ENCODE data around the gene FNDC10.
"Not testable (repeated sequence)": the region's sequence is repeated elsewhere in the genome, so short reads cannot be mapped to it uniquely, and the experiment has no call there.

FNDC10 gene

DNA sequence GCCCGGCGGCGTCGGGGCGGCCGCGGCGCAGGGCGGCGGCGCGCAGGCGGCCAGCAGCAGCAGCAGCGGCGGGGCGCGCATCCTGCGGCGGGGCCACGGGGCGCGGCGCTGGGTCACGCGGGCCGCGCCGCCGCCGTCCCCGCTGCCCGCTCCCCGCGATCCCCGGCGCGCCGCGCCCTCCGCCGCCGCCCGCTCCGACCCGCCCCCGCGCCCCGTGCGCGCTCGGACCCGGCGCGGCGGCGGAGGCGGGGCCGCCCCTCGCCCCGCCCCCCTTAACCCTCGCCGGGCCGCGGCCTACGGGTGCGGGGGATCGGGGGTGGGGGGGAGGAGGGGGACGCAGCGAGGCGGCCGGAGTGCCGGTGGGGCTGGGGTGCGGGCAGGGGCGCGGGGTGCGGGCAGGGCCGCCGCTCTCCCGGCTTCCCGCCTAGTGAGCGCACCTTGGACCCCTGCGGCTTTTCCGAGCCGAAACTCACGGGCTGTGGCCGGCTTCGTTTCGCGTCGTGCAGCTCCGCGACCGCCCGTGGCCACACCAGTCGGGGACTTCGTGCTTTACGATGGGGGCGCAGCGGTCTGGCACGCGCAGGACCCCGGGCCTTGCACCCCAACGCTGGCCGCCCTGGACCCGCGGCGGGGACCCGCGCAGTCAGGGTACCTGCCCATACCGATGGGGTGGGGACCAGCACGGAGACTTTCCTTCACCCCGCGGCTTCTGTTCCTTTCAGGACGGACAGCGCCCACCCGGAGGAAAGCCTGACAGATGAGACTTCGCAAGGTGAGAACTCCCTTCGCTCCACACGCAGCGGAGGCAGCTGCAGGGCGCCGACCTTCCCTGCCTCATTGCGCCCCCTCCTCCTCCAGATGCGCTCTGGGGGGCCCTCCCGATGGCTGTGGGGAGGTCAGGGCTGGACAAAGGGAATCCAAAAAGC lies at the start of gene FNDC10:
Gene FNDC10 (minus strand): TSS at position 201 of the 926 bp plus-strand sequence. CDS start 120 bp downstream, at position 81.
- DNase-seq: no peak

- DNase-seq: not testable (repeated sequence)
Observed at GRCh38 chr1:1648265-1648664, 48.3 kb upstream of the FNDC10 start.

DNA sequence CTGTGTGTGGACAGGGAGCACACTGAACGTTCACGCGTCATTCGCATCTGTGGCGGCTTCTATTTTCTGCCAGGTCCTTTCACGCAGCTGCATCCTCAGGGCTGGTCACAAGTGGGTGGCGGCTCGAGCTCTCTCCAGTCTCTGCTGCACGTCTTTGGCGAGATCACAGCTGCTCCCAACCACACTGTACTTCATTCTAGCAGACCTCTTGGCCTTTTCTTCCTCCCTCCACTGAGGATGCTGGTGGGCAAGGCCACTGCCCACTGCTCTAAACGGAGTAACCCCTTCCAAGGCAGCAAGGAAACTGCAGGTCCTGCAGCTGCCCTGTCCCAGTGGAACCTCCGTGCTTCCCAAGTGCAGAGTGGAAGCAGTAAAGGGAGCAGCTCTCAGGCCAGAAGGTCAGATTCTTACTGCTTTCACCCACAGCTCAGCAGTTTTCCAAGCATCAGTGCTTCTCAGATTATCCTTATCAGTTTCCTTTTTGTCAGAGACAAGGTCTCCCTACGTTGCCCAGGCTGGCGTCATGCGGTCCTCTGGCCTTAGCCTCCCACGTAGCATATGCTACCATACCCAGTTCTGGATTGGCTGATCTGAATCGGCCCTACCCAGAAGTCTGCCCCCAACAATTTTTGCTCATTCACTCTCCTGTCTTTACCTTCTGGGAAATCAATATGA lies 47.8 kb upstream of the FNDC10 start:
- not testable (repeated sequence) for DNase-seq

DNA sequence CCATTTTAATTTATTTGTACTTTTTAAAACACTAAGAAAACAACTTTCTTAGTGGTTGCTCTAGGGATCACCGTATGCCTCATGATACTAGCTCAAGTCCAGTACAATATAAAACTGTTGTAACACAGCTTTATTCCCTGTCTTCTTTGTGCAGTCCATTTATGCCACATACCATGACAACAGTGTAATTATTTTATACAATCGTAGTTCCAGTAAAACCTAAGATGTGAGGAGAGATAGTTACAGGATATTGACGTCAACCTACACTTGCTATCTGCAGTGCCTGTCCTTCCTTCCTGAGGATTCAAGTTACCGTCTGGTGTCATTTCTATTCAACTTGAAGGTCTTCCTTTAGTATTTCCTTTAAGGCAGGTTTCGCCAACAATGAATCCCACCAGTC lies 46.4 kb upstream of the FNDC10 start:
- not testable (repeated sequence) for DNase-seq

GRCh38 chr1:1640711-1641461 lies 41.0 kb upstream of the FNDC10 start:
- DNase-seq: not testable (repeated sequence)

GRCh38 chr1:1640081-1640480 lies 40.1 kb upstream of the FNDC10 start:
- DNase-seq: not testable (repeated sequence)

DNA sequence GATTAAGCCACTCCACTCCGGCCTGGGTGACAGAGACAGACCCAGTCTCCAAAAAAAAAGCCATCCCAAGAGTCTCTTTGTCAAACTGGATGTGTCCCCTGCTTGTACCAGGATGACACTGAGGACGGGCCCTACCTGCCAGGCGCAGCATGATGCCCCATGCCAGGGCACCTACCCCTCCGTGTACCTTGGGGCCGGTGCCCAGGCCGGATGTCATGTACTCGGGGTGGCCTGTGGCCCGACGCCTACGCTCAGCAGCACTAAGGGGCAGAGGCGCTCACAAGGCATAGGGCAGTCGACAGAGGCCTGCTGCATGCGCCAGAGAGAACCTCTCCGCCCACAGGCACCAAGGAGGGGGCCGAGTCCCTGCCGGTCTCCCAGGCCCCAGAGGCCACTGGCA lies 39.4 kb upstream of the FNDC10 start:
- not testable (repeated sequence) for DNase-seq

GRCh38 chr1:1638528-1638927 lies 38.6 kb upstream of the FNDC10 start:
- DNase-seq: not testable (repeated sequence)

DNA sequence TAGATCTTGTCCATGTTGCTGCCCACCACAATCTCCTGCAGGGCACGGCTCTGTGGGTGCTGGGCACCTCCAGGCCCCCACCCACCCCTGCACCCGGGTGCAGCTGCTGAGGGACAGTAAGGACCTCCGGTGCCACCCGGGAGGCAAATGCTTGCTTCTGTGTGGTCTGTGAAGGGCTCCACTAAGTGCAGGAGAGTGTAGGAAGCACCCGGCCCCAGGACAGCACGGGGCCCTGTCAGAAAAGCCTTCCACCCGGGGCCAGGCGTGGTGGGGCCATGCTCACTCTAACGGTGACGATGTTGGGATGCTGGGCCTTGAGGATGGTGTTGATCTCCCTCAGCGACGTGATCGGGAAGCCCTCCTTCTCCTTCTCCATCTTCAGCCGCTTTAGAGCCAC lies 37.5 kb upstream of the FNDC10 start:
- not testable (repeated sequence) for DNase-seq

DNA sequence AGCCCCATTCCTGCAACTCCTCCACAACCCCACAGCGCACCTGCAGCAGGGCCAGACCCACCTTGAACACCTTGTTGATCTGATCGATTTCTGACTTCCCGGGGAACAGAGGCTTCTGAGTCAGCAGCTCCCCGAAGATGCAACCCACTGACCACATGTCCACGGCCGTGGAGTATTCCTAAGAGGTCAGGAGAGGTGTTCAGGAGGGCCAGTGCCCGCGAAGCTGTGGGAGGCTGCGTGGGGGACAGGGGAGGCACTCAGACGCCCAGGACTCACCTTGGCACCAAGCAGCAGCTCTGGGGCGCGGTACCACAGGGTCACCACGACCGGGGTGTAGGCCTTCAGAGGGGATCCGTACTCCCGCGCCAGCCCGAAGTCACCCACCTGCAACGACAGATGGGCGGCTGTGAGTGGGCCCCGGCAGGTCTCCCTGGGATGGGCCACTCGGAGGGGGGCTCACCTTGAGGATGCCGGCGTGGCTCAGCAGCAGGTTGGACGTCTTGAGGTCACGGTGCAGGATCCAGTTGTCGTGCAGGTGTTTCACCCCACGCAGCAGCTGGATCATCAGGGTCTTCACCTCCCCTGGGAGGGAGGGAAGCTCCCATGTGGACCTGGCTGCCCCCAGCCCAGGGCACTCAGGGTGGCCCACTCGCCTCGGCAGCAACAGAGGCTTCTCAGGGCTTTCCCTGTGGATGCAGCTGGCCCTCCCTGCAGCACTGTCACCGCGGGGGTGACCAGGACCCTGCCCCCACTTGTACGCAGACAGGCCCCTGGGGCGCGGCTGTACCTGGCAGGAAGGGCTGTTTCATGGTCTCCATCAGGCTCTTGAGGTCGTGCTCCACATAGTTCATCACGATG lies 36.9 kb upstream of the FNDC10 start:
- not testable (repeated sequence) for DNase-seq

- DNase-seq: peak in 1 of 2 experiments; percentile 24
Observed at GRCh38 chr1:1634613-1635012, 34.7 kb upstream of the FNDC10 start.

- DNase-seq: not testable (repeated sequence)
Observed at GRCh38 chr1:1633409-1633808, 33.5 kb upstream of the FNDC10 start.

GRCh38 chr1:1631782-1632420 lies 32.0 kb upstream of the FNDC10 start, which contains the start of gene MMP23B:
Gene MMP23B (plus strand): TSS chr1:1632173. CDS start chr1:1632219, 46 bp downstream.
- DNase-seq: peak in 1 of 2 experiments; percentile 42

- peak in 1 of 2 experiments; percentile 35 for DNase-seq
Observed at GRCh38 chr1:1630965-1631781, 31.2 kb upstream of the FNDC10 start.

DNA sequence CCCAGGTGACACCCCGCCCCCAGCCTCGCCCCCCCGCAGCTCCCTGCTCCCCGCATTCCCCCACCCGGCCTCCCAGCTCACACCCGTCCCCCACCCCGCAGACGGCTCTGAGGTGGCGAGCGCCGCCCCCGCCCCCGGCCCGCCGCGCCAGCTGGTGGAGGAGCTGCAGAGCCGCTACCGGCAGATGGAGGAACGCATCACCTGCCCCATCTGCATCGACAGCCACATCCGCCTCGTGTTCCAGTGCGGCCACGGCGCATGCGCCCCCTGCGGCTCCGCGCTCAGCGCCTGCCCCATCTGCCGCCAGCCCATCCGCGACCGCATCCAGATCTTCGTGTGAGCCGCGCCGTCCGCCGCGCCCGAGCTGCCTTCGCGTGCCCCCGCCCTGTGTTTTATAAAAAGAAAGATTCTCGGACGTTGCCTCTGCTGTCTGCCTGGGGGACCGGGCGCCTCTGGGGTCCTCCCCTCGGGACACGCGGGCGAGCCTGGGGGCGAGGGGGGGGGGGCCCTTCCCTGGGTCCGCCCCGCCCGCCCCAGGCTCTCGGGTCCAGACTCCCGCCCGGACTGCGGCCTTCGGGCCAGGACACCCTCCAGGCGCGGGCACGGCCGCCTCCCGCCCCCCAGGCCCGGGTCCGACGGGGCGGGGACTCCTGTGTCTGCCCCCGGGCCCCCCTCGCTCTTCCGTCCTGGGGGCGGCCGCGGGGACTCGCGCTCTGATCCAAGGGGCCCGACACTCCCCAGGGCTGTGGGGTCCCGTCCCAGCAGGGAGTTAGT lies 30.4 kb upstream of the FNDC10 start:
- peak; percentile 88 to 93 for DNase-seq

GRCh38 chr1:1629430-1630190 lies 29.7 kb upstream of the FNDC10 start:
- peak; percentile 59 to 66 for DNase-seq

GRCh38 chr1:1628754-1629429 lies 29.0 kb upstream of the FNDC10 start:
- peak; percentile 68 to 70 for DNase-seq
